Kidney epithelial cell (primary cell): ENCODE data around the gene VAMP5. TPM values are rescaled to one million over a fixed set of nuclear protein-coding genes. Genes with fewer than 3 reads are reported as not detected.
"Not testable (repeated sequence)": the region's sequence is repeated elsewhere in the genome, so short reads cannot be mapped to it uniquely, and the experiment has no call there.

Source experiments
- DNase-seq: peaks from one replicate; pipeline ENCODE4 v3.0.0-alpha.2; 2010; ENCODE audit warnings: low read depth
- H3K27me3 ChIP-seq: 2 replicates; pipeline ENCODE4 v1.6.0; 2011; ENCODE audit warnings: low read length; ENCODE audit not compliant: control insufficient read depth, insufficient read depth
- H3K36me3 ChIP-seq: 2 replicates; pipeline ENCODE4 v1.5.1; 2011; ENCODE audit warnings: low read length; ENCODE audit not compliant: control insufficient read depth, insufficient read depth
- H3K4me3 ChIP-seq: 2 replicates; pipeline ENCODE4 v1.5.1; 2011; ENCODE audit warnings: low read depth, mild to moderate bottlenecking, control low read depth, low read length
- total RNA-seq: library from RNA; depleted of rRNA; stranded (reverse); fragments of >200 nt; gene quantifications from 2 replicates; pipeline ENCODE4 v1.2.3, GENCODE V29; 2015
- TF ChIP-seq, protein P1 (sequence below): IDR thresholded peaks from 2 replicates; pipeline ENCODE4 v1.5.1; 2011; ENCODE audit warnings: mild to moderate bottlenecking, moderate library complexity, low read length, control low read depth, inconsistent platforms; ENCODE audit not compliant: insufficient read depth, poor library complexity, severe bottlenecking

Gene VAMP5
- total RNA-seq, 1 donor from 2014 or later: 16.5 TPM

DNA sequence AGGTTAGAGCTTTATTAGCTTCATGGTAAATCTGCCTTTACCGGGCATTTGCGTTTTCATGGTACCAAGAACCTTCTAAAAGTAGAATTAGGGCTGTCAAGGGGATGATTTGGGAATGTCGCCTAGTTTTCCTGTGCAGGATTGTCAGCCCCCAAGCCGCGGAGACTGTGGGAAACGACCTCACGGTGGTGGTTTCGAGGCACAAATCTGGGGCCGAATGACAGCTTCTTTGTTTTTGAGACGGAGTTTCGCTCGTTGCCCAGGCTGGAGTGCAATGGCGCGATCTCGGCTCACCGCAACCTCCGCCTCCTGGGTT, 31.1 kb downstream of the VAMP5 start:
- DNase-seq: no peak
- no peaks in the 10 kb centered on the region for H3K36me3 ChIP-seq
- H3K4me3 ChIP-seq: no peak overlapping the region
- TF ChIP-seq, protein P1, sequence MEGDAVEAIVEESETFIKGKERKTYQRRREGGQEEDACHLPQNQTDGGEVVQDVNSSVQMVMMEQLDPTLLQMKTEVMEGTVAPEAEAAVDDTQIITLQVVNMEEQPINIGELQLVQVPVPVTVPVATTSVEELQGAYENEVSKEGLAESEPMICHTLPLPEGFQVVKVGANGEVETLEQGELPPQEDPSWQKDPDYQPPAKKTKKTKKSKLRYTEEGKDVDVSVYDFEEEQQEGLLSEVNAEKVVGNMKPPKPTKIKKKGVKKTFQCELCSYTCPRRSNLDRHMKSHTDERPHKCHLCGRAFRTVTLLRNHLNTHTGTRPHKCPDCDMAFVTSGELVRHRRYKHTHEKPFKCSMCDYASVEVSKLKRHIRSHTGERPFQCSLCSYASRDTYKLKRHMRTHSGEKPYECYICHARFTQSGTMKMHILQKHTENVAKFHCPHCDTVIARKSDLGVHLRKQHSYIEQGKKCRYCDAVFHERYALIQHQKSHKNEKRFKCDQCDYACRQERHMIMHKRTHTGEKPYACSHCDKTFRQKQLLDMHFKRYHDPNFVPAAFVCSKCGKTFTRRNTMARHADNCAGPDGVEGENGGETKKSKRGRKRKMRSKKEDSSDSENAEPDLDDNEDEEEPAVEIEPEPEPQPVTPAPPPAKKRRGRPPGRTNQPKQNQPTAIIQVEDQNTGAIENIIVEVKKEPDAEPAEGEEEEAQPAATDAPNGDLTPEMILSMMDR: no peak
- no peaks in the 10 kb centered on the region for H3K27me3 ChIP-seq

DNA sequence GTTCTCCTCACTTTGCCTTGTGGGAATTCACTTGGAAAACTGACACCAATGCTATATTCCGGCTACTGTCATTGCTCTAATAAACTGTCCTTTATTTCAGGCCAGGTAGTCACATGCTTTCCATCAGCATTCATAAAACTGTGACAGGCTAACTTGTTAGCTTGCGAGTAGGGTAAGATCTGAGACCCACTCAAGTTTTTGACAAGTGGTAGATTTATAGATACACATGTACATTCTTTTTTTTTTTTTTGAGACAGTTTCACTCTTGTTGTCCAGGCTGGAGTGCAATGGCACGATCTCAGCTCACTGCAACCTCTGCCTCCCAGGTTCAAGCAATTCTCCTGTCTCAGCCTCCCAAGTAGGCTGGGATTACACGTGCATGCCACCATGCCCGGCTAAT, 33.5 kb downstream of the VAMP5 start:
- not testable (repeated sequence) for H3K36me3 ChIP-seq, H3K4me3 ChIP-seq, DNase-seq, H3K27me3 ChIP-seq

DNA sequence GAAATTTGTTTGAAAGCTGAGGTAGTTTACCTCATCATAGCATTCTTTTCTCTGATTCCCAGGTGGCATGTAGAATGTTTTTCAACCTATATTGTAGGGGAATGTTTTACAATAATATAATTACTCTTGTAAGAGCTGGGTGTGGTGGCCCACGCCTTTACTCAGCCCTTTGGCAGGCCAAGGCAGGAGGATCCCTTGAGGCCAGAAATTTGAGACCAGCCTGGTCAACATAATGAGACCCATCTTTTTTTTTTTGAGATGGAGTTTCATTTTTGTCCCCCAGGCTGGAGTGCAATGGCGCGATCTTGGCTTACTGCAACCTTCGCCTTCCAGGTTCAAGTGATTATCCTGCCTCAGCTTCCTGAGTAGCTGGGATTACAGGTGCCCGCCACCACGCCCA, 35.4 kb downstream of the VAMP5 start:
- TF ChIP-seq, protein P1: no peak
- DNase-seq: no peak
- H3K4me3 ChIP-seq: no peak overlapping the region
- H3K27me3 ChIP-seq: no peaks in the 10 kb centered on the region
- peaks cover 5% of the 10 kb centered on the region for H3K36me3 ChIP-seq

DNA sequence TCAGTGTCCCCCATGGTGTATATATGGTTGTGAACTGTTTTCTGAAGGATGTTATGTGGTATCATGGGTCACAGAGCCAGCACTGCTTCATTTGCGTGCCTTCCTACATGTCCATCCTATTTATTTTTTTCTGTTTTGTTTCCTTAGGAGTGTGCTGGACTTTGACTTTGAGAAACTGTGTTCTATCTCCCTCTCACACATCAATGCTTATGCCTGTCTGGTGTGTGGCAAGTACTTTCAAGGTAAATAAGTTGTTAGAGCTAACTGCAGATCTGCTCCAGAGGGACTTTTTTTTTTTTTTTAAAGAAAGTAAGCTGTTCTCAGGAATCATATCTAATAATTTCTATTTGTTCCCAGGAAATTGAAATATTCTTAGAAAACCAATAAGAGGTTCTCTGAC, 37.1 kb downstream of the VAMP5 start:
- TF ChIP-seq, protein P1: no peak
- no peaks in the 10 kb centered on the region for H3K27me3 ChIP-seq
- no peak for DNase-seq
- no peak overlapping the region for H3K4me3 ChIP-seq
- peaks cover 5% of the 10 kb centered on the region for H3K36me3 ChIP-seq

DNA sequence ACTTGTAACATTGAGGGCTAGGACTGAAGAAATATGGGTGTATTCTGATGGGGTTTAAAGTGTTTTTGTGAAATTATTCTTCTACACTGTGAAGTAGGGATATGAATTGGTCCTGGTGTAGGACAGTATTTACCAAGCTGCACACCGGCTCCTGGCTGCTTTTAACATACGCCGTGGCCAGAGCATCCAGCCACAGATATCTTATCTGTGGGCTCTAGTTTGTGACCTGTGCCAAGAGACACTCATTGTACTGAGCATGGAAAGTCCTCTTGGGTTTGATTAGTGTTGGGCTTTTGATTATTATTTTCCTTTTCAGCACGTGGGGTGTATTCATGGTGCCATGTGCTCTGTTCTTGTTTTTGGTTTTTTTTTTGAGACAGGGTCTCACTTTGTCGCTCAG, 39.8 kb downstream of the VAMP5 start:
- Histone ChIP-seq H3K36me3 (peaks cover 5% of the 10 kb centered on the region), H3K4me3 (no peak overlapping the region), H3K27me3 (no peaks in the 10 kb centered on the region)
- no peak for DNase-seq
- TF ChIP-seq, protein P1: no peak

DNA sequence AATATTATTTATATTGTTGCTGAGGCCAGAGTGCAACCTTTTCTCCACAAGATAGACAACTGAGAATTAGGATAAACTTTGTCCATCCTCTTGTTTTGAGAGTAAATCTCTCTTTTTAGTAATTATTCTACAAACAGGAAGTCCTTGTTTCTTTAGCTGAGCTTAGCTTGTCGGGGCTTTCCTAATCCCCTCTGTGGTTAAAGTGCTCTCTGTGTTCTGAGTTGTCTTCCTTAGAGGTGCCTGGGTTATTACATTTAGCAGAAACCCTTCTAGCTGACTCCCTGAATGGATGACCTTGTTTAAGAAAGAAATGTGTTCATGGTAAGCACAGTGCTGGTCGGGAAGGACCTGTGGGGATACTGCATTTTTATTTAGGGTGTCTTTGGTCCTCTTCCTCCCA, 44.4 kb downstream of the VAMP5 start:
- H3K36me3 ChIP-seq: peaks cover under 1% of the 10 kb centered on the region
- TF ChIP-seq, protein P1: no peak
- H3K4me3 ChIP-seq: no peak overlapping the region
- DNase-seq: no peak
- H3K27me3 ChIP-seq: no peaks in the 10 kb centered on the region
